ENCODE data around the gene HBM. TPM values are rescaled to one million over a fixed set of nuclear protein-coding genes. Genes with fewer than 3 reads are reported as not detected.
"Not testable (repeated sequence)": the region's sequence is repeated elsewhere in the genome, so short reads cannot be mapped to it uniquely, and the experiment has no call there.

HBM gene
- total RNA-seq, 6 experiments from 2014 or later = 1.1 to 8.4 (median 2.0) TPM; not detected in 2

GRCh38 chr16:155031-155398, 10.8 kb upstream of the HBM start:
- DNase-seq (peak in 1 of 3 donors; percentile 9), ATAC-seq (no peak)
- TF ChIP-seq POLR2A (IDR thresholded peaks at IDR 0.05) (no peak), CTCF (IDR thresholded peaks at IDR 0.05) (no peak)
- Histone ChIP-seq H3K27ac (no peak overlapping the region), H3K36me3 (no peaks in the 10 kb centered on the region), H3K27me3 (no peaks in the 10 kb centered on the region), H3K4me1 (peaks cover 0 to 5% (median 2%) of the 10 kb centered on the region in 4 donors), H3K4me3 (no peak overlapping the region), H3K9me3 (no peaks in the 10 kb centered on the region)
- WGBS (ENCODE audit: insufficient coverage, low coverage, low lambda C conversion rate, missing lambda C conversion rate) = 80% methylated on average over 3 of the region's 7 CpGs
- intact Hi-C loops (cut with DNase I) = no loop called here

DNA sequence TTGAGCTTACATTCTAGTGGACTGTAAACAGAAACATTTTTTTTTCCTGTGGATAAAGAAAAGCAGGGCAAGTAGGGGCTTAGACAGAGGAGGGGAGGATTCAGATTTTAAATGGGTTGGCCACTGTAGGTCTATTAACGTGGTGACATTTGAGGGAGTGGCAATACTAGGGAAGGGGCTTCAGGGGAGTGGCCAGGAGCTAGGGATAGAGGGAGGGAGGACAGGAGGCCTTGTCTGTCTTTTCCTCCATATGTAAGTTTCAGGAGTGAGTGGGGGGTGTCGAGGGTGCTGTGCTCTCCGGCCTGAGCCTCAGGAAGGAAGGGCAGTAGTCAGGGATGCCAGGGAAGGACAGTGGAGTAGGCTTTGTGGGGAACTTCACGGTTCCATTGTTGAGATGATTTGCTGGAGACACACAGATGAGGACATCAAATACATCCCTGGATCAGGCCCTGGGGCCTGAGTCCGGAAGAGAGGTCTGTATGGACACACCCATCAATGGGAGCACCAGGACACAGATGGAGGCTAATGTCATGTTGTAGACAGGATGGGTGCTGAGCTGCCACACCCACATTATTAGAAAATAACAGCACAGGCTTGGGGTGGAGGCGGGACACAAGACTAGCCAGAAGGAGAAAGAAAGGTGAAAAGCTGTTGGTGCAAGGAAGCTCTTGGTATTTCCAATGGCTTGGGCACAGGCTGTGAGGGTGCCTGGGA, 6.5 kb upstream of the HBM start:
- TF ChIP-seq CTCF (IDR thresholded peaks at IDR 0.05) = no peak
- no peak for TF ChIP-seq POLR2A (IDR thresholded peaks at IDR 0.05)
- Histone ChIP-seq H3K4me3 (no peak overlapping the region), H3K27ac (no peak overlapping the region), H3K36me3 (no peaks in the 10 kb centered on the region), H3K27me3 (no peaks in the 10 kb centered on the region), H3K4me1 (peaks cover 0 to 5% (median 2%) of the 10 kb centered on the region in 4 donors), H3K9me3 (no peaks in the 10 kb centered on the region)
- ATAC-seq (no peak), DNase-seq (peak in 1 of 3 donors; percentile 9)
- 29% methylated on average over 5 of the region's 6 CpGs for WGBS (ENCODE audit: insufficient coverage, low coverage, low lambda C conversion rate, missing lambda C conversion rate)
- intact Hi-C loops (cut with DNase I) = no loop called here

- H3K9me3 ChIP-seq; DNase-seq; H3K27me3 ChIP-seq; H3K27ac ChIP-seq; H3K36me3 ChIP-seq; intact Hi-C loops (cut with DNase I); H3K4me3 ChIP-seq; ATAC-seq; H3K4me1 ChIP-seq: not testable (repeated sequence)
- 48% methylated on average over 2 of the region's 20 CpGs for WGBS (ENCODE audit: insufficient coverage, low coverage, low lambda C conversion rate, missing lambda C conversion rate)
Observed at GRCh38 chr16:160242-160641, 5.5 kb upstream of the HBM start.

- H3K4me1 ChIP-seq = peaks cover 0 to 4% (median 0%) of the 10 kb centered on the region in 4 donors
- TF ChIP-seq CTCF (IDR thresholded peaks at IDR 0.05) (no peak), POLR2A (IDR thresholded peaks at IDR 0.05) (no peak)
- 62% methylated on average over 3 of the region's 18 CpGs for WGBS (ENCODE audit: insufficient coverage, low coverage, low lambda C conversion rate, missing lambda C conversion rate)
- no peak overlapping the region for H3K4me3 ChIP-seq
- no peaks in the 10 kb centered on the region for H3K36me3 ChIP-seq
- ATAC-seq = no peak
- H3K9me3 ChIP-seq = no peaks in the 10 kb centered on the region
- H3K27me3 ChIP-seq = peaks cover 1 to 7% of the 10 kb centered on the region in 2 donors
- DNase-seq = no peak
- no peak overlapping the region for H3K27ac ChIP-seq
- intact Hi-C loops (cut with DNase I) = no loop called here
Observed at GRCh38 chr16:160691-161190, 5.0 kb upstream of the HBM start.

GRCh38 chr16:162271-162991, 3.3 kb upstream of the HBM start:
- peaks cover 13 to 24% of the 10 kb centered on the region in 2 donors for H3K27me3 ChIP-seq
- peaks cover 0 to 7% (median 0%) of the 10 kb centered on the region in 4 donors for H3K4me1 ChIP-seq
- H3K4me3 ChIP-seq = no peak overlapping the region
- 87% methylated on average over 8 of the region's 13 CpGs for WGBS (ENCODE audit: insufficient coverage, low coverage, low lambda C conversion rate, missing lambda C conversion rate)
- ATAC-seq = no peak
- no peak overlapping the region for H3K27ac ChIP-seq
- no peak for DNase-seq
- intact Hi-C loops (cut with DNase I) = no loop called here
- no peaks in the 10 kb centered on the region for H3K9me3 ChIP-seq
- no peak for TF ChIP-seq CTCF (IDR thresholded peaks at IDR 0.05)
- no peak for TF ChIP-seq POLR2A (IDR thresholded peaks at IDR 0.05)
- H3K36me3 ChIP-seq = no peaks in the 10 kb centered on the region

DNA sequence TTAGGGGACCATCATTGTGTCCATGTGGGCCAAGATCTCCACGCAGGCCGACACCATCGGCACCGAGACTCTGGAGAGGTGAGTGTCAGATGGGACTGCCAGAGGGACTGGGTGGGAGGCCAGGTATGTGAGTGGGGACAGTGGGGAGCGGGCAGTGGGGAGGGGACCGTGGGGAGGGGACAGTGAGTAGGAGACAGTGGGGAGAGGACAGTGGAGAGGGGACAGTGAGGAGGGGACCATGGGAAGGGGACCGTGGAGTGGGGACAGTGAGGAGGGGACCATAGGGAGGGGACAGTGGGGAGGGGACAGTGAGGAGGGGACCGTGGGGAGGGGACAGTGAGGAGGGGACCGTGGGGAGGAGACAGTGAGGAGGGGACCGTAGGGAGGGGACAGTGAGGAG, 2.6 kb upstream of the HBM start:
- H3K4me1 ChIP-seq; H3K4me3 ChIP-seq; ATAC-seq; DNase-seq; H3K9me3 ChIP-seq; H3K36me3 ChIP-seq; intact Hi-C loops (cut with DNase I); H3K27ac ChIP-seq: not testable (repeated sequence)
- WGBS (ENCODE audit: insufficient coverage, low coverage, low lambda C conversion rate, missing lambda C conversion rate) = 82% methylated on average over 10 of the region's 10 CpGs
- H3K27me3 ChIP-seq = peaks cover 13 to 31% of the 10 kb centered on the region in 2 donors

DNA sequence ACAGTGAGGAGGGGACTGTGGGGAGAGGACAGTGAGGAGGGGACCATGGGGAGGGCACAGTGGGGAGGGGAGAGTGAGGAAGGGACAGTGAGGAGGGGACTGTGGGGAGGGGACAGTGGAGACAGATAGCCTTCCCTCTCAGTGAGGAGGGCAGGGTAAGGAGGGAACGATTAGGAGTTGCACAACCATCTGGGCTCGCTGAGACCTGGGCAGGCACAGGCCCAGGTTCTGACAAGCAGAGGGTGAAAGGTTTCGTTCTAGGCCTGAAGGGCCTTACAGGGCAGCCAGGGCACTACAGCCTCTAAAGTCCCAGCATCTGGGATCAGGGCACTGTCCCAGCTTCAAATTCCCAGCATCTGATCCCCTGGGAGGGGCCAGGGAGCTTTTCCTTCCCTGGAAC, 2.1 kb upstream of the HBM start:
- H3K27me3 ChIP-seq = peaks cover 13 to 37% of the 10 kb centered on the region in 2 donors
- no CpG with 5 or more reads among the region's 3 CpGs for WGBS (ENCODE audit: insufficient coverage, low coverage, low lambda C conversion rate, missing lambda C conversion rate)

More for the DNA sequence above, 2.1 kb upstream of the HBM start:
- H3K36me3 ChIP-seq; H3K27ac ChIP-seq; H3K4me3 ChIP-seq; DNase-seq; H3K4me1 ChIP-seq; H3K9me3 ChIP-seq; intact Hi-C loops (cut with DNase I): not testable (repeated sequence)
- ATAC-seq = peak; percentile 66 to 97 (median 85)
